GM21528 (cell line): Measurements from ENCODE around the gene MRPS14.
A peak's percentile ranks its signal among the peaks of the same experiment; 100 is the strongest.

Source experiments
- ATAC-seq: cut with Tn5 transposase; IDR thresholded peaks from one replicate; pipeline ENCODE4 v1.9.1; 2021; ENCODE audit warnings: mild to moderate bottlenecking, moderate library complexity; ENCODE audit not compliant: unreplicated experiment, low FRiP score

MRPS14 gene

DNA sequence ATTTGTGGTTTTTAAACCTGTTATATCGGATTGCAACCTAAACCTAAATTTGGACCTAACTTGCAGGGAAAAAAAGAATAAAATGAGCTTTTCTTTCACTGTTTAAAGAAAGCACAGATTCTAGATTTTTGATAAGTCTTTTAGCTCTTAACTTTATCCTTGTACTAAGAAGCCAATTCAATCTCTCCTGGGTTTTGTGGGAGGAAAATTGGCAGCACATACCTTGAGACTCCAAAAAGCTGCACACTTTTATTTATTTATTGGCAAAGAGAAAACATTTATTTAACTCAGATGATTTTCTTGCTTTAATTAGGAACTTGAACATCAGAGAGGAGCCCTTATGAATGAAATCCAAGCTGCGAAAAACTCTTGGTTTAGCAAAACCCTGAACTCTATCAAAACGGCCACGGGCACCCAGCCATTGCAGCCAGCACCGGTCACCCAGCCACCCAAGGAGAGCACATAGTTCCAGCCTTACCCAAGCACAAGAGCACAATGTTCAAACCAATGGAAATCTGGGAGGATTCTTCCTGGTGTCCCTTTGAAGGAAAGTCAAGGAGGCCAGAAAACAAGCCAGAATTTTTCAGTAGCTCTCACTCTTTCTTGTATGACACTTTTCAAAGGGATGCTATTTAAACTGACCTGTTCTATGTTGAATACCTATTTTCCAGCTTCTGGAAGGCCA, 33.5 kb downstream of the MRPS14 start:
- ATAC-seq: no peak

DNA sequence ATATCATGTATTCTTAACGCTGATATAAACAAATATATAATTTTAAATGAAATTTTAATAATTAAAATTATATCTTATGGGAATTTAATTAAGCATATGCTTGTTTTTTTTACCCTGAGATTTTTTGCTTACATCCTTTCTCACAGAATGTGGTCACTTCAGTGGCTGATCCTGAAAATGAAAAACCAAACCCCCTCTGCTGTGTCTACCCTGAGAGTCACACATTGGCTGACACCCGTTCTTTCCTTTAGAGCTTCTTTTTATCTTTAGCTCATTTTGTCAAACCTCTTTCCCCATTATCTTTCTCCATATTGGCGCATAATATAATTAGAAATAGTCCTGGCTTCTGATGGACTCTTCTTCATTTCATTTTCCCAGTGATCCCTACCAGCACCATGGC, 34.2 kb downstream of the MRPS14 start:
- ATAC-seq: no peak

DNA sequence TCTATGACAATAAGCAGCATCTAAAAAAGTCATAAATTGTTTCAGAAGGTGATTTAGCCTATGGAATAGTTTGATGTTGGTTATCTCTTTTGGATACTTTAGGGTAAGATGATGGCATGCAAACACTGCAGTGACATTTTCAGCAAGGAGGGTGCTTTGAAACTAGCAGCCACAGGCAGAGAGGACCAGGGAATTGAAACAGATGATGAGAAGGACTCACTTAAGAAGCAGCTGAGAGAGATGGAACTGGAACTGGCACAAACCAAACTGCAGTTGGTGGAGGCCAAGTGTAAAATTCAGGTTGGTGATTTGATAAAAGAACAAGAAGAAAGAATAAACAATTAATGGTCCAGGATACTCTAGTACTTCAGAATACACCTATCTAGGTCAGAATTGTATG, 34.7 kb downstream of the MRPS14 start:
- no peak for ATAC-seq

DNA sequence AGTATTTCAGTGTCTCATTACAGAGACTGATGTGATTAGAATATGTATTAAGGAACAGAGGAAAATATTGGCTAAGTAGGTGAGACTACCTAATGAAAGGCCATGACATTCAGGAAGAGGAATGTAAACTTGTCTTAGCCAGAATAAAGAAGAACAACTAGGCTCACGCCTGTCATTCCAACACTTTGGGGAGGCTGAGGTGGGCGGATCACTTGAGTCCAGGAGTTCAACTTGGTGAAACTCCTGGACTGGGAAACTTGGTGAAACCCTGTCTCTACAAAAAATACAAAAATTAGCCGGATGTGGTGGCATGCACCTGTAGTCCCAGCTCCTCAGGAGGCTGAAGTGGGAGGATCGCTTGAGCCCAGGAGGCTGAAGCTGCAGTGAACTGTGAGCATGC, 38.3 kb downstream of the MRPS14 start:
- no peak for ATAC-seq

DNA sequence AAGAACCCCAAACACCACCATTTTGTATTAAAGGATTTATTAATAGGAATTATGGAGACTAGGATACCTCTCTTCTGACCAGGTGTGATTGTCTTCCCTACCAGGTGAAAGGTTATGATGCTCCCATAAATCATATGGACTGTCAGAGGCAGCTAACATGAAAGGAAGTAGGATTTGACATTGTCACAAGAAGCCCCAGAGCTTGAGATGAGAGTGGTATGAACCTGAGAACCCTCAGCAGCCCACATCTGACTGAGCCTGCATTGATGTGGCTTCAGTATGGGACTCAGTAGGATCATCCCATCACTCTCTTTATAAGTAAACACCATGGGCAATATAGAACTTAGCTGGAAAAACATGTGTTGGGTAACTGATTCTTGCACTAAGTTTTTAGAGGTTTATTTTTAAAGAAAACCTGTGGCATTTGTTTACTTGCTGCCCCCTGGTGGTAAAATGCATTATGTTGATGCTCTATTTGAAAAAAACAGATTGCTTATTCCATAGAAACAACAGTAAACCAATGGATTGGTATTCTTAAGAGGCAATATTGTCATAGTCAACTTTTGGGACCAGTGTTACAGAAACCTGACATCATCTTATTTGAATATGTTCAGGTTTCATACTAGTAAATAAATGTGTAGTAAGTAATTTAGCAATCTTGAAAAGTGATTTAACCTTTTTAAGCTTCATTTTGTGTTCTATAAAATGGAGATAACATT, 40.1 kb downstream of the MRPS14 start:
- ATAC-seq: no peak

DNA sequence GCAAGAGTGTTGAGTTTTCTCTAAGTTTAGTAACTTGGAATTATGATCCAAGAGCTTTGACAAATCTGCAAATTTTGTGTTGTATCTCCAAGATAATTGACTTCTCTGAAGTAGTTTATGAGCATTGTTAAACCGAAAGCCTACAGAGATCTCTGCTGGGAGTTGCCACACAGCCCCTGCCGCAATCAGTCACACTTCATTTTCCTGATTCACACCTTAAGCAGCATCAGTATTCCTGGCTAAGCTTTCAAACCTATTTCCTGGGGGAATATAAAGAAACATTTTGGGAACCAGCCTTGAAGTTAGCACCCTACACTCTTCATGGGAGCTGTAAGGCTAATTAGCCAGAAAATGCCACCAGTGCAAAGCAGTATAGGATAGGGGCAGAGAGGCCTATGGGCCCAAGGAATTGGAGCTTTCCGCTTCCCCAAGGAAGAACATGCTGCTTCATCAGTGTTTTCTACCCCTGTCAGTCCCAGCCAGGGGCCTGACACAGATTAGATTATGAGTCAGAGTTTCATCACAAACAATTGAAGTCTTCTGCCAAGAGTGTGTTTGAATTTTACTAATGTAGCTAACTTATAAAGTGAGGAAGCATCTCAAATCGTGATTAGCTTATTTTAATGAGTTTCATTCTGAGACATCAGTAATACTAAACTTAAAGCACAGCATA, 46.7 kb downstream of the MRPS14 start:
- ATAC-seq: no peak

DNA sequence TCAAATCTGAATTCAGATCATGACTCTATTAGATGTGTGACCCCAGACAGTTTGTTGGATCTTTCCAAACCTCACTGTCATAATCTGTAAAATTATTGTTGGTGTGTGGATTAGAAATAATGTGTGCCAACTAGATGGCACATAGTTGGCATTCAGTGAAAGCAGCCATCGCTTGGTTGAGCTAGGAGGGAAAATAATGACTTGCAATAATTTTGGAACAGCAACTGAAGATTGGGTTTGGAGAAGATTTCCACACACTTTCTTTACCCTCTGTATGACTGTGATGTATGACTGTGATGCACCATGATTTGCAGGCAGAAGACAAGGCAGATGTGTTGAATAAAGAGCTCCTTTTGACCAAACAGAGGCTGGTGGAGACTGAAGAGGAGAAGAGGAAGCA, 47.5 kb downstream of the MRPS14 start:
- no peak for ATAC-seq

DNA sequence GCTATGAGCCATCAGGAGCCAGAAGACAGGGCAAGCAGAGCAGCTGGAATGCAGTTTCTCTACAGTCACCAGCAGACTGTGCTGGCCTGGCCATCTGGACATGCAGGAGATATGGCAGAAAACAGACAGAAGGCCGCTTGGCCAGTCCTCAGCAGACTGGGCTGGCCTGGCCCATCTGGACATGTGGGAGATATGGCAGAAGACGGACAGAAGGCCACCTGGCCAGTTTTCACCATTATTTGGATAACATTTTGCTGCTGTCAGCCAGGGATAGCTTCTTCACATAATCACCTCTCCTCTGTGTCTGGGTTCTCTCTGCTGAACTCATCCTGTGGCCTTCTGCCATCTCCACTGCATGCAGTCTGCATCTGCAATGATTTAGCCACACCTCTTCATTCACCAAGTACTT, 48.5 kb downstream of the MRPS14 start:
- ATAC-seq: no peak

DNA sequence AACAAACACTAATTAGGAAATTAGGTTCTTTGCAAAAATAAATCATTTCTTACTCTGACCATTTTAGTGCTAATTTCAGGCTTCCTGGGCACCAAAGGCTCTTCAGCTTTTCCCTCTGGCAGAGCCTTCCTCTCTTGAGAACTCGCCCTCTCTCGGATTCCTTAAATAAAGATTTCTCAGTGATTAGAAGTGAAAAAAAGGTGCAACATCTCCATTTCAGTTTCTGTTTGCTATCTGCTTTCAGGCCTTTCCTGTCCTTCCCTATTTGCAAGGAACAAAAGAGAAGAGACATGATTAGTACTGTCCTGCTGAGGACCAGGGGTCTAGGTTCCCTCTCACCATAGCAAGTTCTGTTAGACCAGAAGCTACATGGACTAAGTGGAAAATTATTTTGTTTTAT, 51.3 kb downstream of the MRPS14 start:
- no peak for ATAC-seq

DNA sequence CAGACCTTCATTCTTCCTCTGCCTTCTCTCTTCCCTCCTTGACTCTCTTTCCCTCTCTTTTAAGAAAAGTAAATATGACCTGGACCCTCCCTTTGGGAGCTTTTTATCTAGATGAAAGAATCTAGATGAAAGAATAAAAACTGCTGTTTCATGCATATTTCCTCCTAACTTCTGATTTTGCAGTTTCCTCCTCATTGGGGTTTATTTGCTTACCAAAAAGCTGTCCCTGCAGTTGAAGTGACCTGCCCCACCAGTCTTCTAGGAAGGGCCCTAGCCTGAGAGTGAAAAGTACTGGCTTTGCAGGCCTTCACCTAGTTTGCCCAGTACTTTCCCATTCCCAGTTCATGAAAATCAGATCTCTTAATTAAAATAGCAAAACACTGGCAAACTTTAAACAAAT, 51.8 kb downstream of the MRPS14 start:
- ATAC-seq: no peak

DNA sequence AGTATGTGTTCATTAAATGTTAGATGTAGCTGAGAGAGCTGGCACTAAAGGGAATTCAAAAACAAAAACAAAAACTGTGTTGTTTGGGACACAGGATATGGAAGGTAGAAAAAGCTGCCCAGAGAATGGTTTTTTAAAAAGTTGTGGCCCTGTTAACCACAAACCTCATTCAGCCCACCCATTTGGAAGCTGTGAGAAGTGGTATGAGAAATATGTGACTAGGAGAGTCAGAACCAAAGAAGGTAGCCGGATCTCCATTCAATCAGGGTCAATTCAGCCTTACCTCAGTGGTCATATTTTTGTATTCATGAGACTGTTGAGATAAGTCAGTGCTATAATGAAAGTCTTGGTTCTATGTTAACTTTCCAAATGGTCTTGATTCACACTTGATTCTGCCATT, 53.2 kb downstream of the MRPS14 start:
- no peak for ATAC-seq

DNA sequence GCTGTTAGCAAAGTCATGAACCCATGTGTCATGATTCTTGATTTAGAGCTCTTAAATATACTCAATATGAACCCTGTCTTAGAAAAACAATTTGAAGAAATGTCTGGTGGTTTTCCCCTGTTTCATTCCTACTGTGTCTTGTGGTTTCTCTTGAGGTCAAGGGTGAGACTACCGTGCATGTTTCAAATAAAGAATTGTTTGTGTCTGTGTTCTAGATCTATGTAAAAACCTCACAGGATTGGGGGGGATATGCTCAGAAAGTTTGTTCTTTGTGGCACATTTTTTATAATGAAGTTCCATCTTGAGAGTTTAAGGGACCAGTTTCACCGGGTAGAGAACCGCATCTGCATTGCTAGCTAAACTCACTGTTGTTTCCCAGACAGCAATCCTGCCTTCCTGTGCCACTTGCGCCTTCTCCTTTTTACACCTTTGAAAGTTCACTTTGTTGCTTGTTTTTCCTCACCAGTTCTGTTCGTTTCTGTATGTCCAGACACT, 54.4 kb downstream of the MRPS14 start:
- peak; percentile 65 for ATAC-seq

DNA sequence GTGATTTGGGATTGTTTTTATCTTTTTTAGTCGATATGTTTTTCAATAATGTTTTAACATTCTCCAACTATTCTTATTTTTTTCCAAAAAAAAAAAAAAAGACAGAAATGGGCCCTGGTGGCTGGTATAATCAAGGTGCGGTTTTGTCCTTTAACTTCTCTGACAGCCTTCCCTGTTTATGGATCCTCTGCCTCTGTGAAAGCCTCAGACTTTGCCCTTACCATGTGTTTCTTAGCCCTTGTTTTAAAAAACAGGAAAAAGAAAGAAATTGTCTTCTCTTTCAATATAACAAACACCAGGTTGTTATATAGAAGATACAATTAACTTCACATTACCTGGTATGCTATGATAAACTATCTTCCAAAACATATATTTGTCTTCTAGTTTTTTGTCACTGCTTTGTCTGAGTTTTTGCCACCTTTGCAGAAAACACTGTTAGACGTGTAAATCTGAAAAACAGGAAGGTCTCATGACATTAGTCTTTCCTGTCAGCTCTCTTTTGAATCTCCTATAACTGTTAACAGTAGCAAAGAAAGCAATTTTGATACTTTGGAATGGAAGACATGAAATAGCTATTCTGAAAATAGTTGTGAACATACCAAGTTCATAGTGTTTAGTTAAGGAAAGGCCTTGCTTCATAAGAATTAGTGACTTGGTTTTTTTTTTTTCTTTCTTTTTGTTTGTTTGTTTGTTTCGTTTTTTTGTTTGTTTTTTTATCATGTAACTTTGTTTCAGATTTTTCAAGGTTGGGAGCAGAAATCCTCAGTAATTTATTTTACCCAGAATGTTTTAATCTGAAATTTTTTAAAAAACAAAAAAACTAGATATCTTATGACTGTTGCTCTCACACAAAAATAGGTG, 55.1 kb downstream of the MRPS14 start:
- ATAC-seq: no peak

DNA sequence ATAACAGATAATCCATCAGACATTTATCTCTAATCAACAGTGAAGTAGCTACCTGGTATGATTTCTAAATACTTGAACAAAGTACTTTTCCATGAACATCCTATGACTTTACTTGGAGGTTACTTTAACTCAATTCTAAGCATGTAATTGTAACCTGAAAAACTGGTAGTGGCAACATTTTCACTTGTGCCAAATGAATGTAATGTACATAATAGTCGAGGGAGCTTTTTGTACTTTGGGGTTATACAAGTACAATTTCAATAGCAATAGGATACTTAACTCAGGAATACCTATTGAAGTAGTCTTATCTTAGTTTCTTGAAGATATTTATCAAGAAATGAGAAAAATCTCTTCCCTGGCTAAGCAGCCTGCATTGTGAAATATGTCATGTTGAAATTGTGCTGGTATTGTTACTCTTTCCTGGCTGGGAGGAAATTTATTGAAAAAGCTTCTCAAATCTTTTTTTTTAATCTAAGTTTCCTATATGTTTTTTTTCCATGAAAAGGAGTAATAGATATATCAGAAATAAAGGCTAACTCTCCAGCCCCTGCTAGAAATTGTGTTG, 57.1 kb downstream of the MRPS14 start:
- ATAC-seq: no peak

DNA sequence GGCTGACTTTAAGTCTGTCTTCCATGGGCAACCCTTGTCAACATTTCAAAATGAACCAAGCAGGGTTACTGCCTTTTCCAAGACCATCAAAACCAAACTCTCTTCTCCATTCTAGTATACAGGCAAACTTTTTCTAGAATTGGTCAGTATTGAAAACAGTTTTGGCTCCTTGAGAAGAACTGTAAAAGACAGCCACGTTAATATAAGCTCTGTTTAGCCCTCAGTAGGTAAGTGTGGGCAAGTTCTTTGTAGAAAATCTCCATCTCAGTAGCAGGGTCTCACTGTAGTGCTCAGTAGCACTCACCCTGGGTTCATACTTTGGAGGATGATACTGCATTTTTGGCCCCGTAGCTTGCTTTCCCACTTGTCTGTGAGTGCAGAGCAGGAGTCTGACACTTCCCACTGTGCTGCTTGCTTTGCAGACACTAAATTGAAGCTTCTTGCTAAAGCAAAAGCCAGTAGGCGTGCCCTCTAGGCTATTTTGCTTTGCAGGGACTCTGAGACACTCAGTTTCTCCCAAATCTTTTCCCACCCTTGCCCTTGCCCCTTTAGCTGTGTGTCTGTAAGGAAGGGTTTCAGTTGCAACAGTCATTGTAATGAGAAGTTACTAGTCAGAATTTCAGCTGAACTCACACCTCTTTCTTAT, 57.7 kb downstream of the MRPS14 start:
- ATAC-seq: no peak

DNA sequence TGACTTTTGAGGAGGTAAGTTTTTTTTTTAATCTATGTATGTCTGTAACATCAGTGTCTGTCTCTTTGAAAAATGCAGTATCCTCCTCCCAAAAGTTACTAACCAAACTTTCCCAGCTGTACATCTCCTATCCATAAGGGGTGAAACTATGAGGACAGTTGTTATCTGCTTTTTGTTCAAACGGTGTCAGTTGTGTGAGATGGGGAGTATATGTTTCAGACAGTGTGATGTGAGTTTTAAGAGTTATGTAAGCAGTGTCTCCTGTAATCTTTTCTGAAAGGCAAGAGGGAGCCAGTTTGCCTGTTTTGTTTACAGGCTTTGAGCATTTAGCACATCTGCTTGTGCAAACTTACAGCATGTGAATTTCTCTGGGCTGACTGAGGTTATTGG, 58.3 kb downstream of the MRPS14 start:
- no peak for ATAC-seq

DNA sequence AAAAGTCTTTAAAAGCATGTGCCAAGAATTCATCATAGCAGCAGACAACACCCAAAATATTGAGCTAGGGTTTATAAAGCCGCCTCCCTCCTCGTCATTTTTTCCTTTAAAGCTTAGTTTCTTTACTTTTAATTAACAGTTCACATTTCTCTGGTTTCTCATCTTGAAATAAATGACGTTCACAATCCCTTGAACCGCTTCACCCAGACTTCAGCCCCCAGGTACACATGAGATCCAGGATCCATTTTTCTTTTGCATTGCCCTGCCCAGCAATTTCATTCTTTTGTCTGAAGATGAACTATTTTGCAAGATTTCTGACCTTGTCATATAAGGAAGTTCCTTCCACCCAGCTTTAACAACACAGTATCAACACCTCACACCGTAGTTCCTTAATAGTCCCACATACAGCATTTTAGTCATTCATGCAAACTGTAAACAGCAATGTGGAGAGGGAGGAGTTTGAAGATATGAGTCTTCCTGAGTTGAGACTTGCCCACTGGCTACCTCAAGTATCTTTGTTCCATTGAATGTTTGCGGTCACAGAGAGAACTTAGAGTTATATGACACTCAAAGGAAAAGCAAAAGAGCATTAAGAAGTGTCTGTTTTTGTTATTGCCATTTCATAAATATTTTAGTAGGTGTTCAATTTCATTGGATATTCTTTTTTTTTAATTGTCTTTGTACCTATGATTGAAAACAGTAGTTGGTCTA, 58.8 kb downstream of the MRPS14 start:
- ATAC-seq: no peak

DNA sequence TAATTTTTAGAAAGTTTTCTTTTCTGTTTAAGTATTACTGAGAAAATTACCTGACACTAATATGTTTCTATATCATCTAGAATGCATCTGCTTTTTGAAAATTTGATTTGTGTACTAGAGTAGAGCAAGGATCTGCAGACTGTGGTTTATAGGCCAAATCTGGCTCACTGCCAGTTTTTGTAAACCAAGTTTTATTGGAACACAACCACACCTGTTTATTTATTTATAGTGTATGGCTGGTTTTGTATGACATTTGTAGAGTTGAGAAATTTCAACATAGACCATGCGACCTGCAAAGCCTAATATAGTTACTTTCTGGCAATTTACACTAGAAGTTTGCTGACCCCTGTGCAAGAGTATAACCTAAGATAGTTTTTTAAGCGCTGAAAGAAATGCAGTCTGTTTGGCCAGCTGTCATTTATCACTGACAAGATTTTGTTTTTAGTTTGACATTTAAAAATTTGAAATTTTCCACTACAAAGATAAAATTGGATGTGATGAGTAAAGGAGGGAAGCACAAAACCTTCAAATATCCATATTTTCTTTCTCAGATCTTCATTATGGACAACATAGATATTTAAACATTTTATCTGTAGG, 59.6 kb downstream of the MRPS14 start:
- no peak for ATAC-seq
